HepG2 (cell line): ENCODE results near the gene TRIM62. TPM values are rescaled to one million over a fixed set of nuclear protein-coding genes. Genes with fewer than 3 reads are reported as not detected.

Experiments used
- AGO2 ChIP-seq: fragments of 200-400 bp; formaldehyde crosslinking; optimal IDR thresholded peaks from 2 replicates; pipeline ENCODE3; 2017; ENCODE audit warnings: mild to moderate bottlenecking, low read depth, low read length, moderate library complexity
- HDAC6 ChIP-seq: fragments of 200-600 bp; sonication (generic); IDR thresholded peaks from 2 replicates; pipeline ENCODE4 v1.7.0; 2017; ENCODE audit warnings: mild to moderate bottlenecking, antibody characterized with exemption, low read length, low read depth
- HMG20A ChIP-seq: IDR thresholded peaks from 2 replicates; pipeline ENCODE4 v1.6.1; 2016; ENCODE audit warnings: borderline replicate concordance
- IKZF4 ChIP-seq: sonication (generic); formaldehyde crosslinking; IDR thresholded peaks from 2 replicates; pipeline ENCODE4 v1.5.1; 2020; ENCODE audit warnings: borderline replicate concordance, mild to moderate bottlenecking, low read depth, missing genetic modification reagents; ENCODE audit errors: not compliant biosample characterization
- IKZF5 ChIP-seq: IDR thresholded peaks from 2 replicates; pipeline ENCODE4 v1.6.1; 2018; ENCODE audit warnings: missing genetic modification reagents, mild to moderate bottlenecking, missing compliant biosample characterization
- KDM6A ChIP-seq: IDR thresholded peaks from 2 replicates; pipeline ENCODE4 v1.6.1; 2016; ENCODE audit warnings: low read depth
- KLF9 ChIP-seq: IDR thresholded peaks from 2 replicates; pipeline ENCODE4 v1.6.1; 2016; ENCODE audit warnings: low read depth
- MAX ChIP-seq: IDR thresholded peaks from 2 replicates; pipeline ENCODE4 v1.6.1; 2012; ENCODE audit warnings: inconsistent platforms
- NR2F1 ChIP-seq, 2 experiments: fragments of 450-650 bp in 1 of 2; formaldehyde crosslinking in 1 of 2; IDR thresholded peaks; 2 replicates each; pipeline versions ENCODE4 v1.5.0 to v1.6.1; 2016 to 2020; ENCODE audit warnings: mild to moderate bottlenecking in 1 of 2, missing compliant biosample characterization in 1 of 2, missing genetic modification reagents in 1 of 2, moderate library complexity in 1 of 2
- NR2F6 ChIP-seq, 2 experiments: IDR thresholded peaks; 2 replicates each; pipeline ENCODE4 v1.6.1; 2016; ENCODE audit warnings: antibody characterized with exemption in 1 of 2, mild to moderate bottlenecking in 1 of 2
- RCOR2 ChIP-seq: IDR thresholded peaks from 2 replicates; pipeline ENCODE4 v1.6.1; 2016; ENCODE audit warnings: missing biosample characterization, missing genetic modification reagents
- RFX3 ChIP-seq: IDR thresholded peaks from 2 replicates; pipeline ENCODE4 v1.6.1; 2016; ENCODE audit warnings: missing biosample characterization, missing genetic modification reagents
- TMF1 ChIP-seq: sonication (generic); formaldehyde crosslinking; IDR thresholded peaks from 2 replicates; pipeline ENCODE4 v1.8.1; 2022; ENCODE audit warnings: low read depth, missing genetic modification reagents
- ZC3H4 ChIP-seq: sonication (generic); formaldehyde crosslinking; IDR thresholded peaks from 2 replicates; pipeline ENCODE4 v1.4.0; 2020; ENCODE audit warnings: missing genetic modification reagents, borderline replicate concordance
- ZFX ChIP-seq: sonication (generic); formaldehyde crosslinking; IDR thresholded peaks from 2 replicates; pipeline ENCODE4 v1.4.0; 2020; ENCODE audit warnings: mild to moderate bottlenecking, low read depth, missing genetic modification reagents, moderate library complexity
- ZNF224 ChIP-seq: sonication (generic); formaldehyde crosslinking; IDR thresholded peaks from 2 replicates; pipeline ENCODE4 v1.5.0; 2020; ENCODE audit warnings: mild to moderate bottlenecking, missing genetic modification reagents
- ZNF446 ChIP-seq: sonication (generic); formaldehyde crosslinking; IDR thresholded peaks from 2 replicates; pipeline ENCODE4 v1.5.0; 2020; ENCODE audit warnings: mild to moderate bottlenecking, missing genetic modification reagents
- ZNF513 ChIP-seq: sonication (generic); formaldehyde crosslinking; conservative IDR thresholded peaks from 2 replicates; pipeline ENCODE4 v1.5.0; 2020; ENCODE audit warnings: missing genetic modification reagents
- ZNF749 ChIP-seq: sonication (generic); formaldehyde crosslinking; IDR thresholded peaks from 2 replicates; pipeline ENCODE4 v1.8.0; 2022; ENCODE audit warnings: mild to moderate bottlenecking, missing genetic modification reagents, moderate library complexity, borderline replicate concordance
- polyA plus RNA-seq, 8 experiments: library from polyadenylated mRNA; depleted of rRNA in 3 of 8; stranded (reverse) in 7 of 8; unstranded in 1 of 8; fragments of >200 nt; fragmentation: Illumina TruSeq in 4 of 8; extraction: Trizol in 4 of 8; gene quantifications; 2 replicates each; pipeline versions ENCODE4 v1.2.1 to v1.2.3, GENCODE V29; 2011 to 2016; ENCODE audit warnings: low read depth in 4 of 8, missing spikeins in 1 of 8, mixed read lengths in 1 of 8; ENCODE audit not compliant: insufficient read depth in 1 of 8
- total RNA-seq, 5 experiments: library from RNA; depleted of rRNA; stranded (reverse); fragments of >200 nt; fragmentation: Illumina TruSeq; extraction: Trizol; gene quantifications; 2 replicates each; pipeline ENCODE4 v1.2.3, GENCODE V29; 2016; ENCODE audit warnings: low read depth in 1 of 5
- TF ChIP-seq, protein P1 (sequence below): sonication (generic); formaldehyde crosslinking; IDR thresholded peaks from 2 replicates; pipeline ENCODE4 v1.8.0; 2022; ENCODE audit warnings: missing genetic modification reagents, mild to moderate bottlenecking, moderate library complexity, borderline replicate concordance
- TF ChIP-seq, protein P2 (sequence below): sonication (generic); formaldehyde crosslinking; IDR thresholded peaks from 2 replicates; pipeline ENCODE4 v1.4.0; 2020; ENCODE audit warnings: mild to moderate bottlenecking, missing genetic modification reagents

TRIM62 gene
- total and polyA plus RNA-seq, 2 of the 13 experiments (the other 11 are each of a cell fraction or from before 2014, with no cell fraction given): 0.53 to 0.57 TPM

- TF ChIP-seq, protein P1, sequence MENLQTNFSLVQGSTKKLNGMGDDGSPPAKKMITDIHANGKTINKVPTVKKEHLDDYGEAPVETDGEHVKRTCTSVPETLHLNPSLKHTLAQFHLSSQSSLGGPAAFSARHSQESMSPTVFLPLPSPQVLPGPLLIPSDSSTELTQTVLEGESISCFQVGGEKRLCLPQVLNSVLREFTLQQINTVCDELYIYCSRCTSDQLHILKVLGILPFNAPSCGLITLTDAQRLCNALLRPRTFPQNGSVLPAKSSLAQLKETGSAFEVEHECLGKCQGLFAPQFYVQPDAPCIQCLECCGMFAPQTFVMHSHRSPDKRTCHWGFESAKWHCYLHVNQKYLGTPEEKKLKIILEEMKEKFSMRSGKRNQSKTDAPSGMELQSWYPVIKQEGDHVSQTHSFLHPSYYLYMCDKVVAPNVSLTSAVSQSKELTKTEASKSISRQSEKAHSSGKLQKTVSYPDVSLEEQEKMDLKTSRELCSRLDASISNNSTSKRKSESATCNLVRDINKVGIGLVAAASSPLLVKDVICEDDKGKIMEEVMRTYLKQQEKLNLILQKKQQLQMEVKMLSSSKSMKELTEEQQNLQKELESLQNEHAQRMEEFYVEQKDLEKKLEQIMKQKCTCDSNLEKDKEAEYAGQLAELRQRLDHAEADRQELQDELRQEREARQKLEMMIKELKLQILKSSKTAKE: no peak
- TF ChIP-seq ZC3H4 (CRISPR knock-in tag) (no peak), KDM6A (no peak), ZNF513 (CRISPR knock-in tag) (no peak), MAX (peak; percentile 91), HMG20A (no peak), IKZF4 (no peak), ZFX (peak; percentile 40; the same call in 1 of the 2 replicates), ZNF224 (no peak), NR2F1 (CRISPR knock-in tag; IDR thresholded peaks at IDR 0.05) (no peak), AGO2 (peak; percentile 41), RFX3 (CRISPR knock-in tag) (no peak), KLF9 (no peak), NR2F6 (IDR thresholded peaks at IDR 0.05) (no peak), NR2F6 (CRISPR knock-in tag; IDR thresholded peaks at IDR 0.05) (no peak), TMF1 (CRISPR knock-in tag) (no peak), HDAC6 (no peak), ZNF446 (0 out of 2 replicates have a peak, but pooled peaks have one; percentile 45), IKZF5 (CRISPR knock-in tag) (no peak; the same call in 1 of the 2 replicates), ZNF749 (no peak), RCOR2 (no peak)
- TF ChIP-seq, protein P2, sequence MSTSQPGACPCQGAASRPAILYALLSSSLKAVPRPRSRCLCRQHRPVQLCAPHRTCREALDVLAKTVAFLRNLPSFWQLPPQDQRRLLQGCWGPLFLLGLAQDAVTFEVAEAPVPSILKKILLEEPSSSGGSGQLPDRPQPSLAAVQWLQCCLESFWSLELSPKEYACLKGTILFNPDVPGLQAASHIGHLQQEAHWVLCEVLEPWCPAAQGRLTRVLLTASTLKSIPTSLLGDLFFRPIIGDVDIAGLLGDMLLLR (CRISPR knock-in tag): no peak
Measured at GRCh38 chr1:33180911-33181890, 642 bp downstream of the TRIM62 start (continued).
